ENCODE results near the gene SLC22A23. TPM values are rescaled to one million over a fixed set of nuclear protein-coding genes. Genes with fewer than 3 reads are reported as not detected.

Gene SLC22A23
- total and polyA plus RNA-seq, 2 experiments from 2014 or later = 2.4 to 7.3 TPM

DNA sequence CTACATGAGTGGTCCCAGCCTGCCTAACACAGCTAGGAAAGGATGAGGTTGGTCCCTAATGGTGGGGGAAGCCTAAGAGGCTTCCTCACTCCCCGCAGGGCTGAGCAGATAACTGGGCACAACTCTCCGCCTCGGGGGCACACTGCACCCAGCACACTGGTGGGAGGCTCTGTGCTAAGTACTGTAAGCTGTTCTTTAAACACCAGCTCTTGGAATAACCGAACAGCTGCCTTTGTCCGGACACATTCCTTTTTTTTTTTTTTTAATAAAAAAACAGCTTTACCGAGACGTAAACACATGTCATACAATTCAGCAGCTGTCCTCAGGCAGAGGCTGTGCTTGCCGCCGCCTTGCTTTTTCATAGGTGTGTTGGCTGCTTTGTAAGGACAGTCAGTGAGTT lies 191.2 kb downstream of the SLC22A23 start:
- in situ Hi-C loops (cut with MboI) = no loop called here
- Histone ChIP-seq H3K9ac (no peak overlapping the region), H4K20me1 (ENCODE audit: insufficient read depth) (no peaks in the 10 kb centered on the region), H3K4me3 (no peak overlapping the region), H3K9me3 (ENCODE audit: low read depth) (no peaks in the 10 kb centered on the region), H3K27ac (no peak overlapping the region), H2AFZ (no peak overlapping the region), H3F3A (ENCODE audit: insufficient read depth) (no peaks in the 10 kb centered on the region), H3K36me3 (ENCODE audit: low read depth) (no peaks in the 10 kb centered on the region; the same call in 1 of the 2 replicates), H3K27me3 (replicated peaks; ENCODE audit: insufficient read depth) (no peaks in the 10 kb centered on the region), H3K79me2 (ENCODE audit: insufficient read depth) (peaks cover 49% of the 10 kb centered on the region), H3K4me2 (ENCODE audit: unreplicated experiment) (no peak overlapping the region), H3K4me1 (ENCODE audit: insufficient read depth) (peaks cover 2% of the 10 kb centered on the region), H3K9me2 (ENCODE audit: insufficient read depth) (no peaks in the 10 kb centered on the region)
- 62 to 65% methylated on average over 9 of the region's 9 CpGs for WGBS, 2 experiments (ENCODE audit: low coverage in 1 of 2, low lambda C conversion rate in 2 of 2, missing lambda C conversion rate in 2 of 2)
- no peak for DNase-seq
- TF ChIP-seq EZH2 (IDR thresholded peaks at IDR 0.05; ENCODE audit: insufficient read depth, poor library complexity, severe bottlenecking) = no peak
- no peak for TF ChIP-seq EZH2phosphoT487 (IDR thresholded peaks at IDR 0.05; ENCODE audit: insufficient read depth, low read depth)

DNA sequence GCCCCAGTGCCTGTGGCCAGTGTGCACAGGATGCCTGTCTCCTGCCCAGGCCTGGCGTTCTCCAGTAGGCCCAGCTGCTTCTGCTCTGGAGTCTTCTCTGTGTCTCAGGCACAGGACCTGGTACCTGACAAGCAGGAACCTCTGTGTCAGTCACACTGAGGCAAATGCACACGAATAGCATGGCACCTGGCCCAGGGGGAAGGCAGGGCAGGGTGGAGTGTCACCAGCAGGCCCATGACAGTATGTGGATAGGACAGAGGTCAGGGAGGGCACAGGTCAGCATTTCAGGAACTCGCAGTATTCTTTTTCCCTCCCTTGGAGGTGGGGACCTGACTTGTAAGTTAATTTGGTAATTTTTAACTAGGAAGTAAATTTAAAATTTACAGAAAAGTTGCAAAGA lies 192.5 kb downstream of the SLC22A23 start:
- no peak overlapping the region for H3K4me3 ChIP-seq
- H3K27me3 ChIP-seq (replicated peaks; ENCODE audit: insufficient read depth) = no peaks in the 10 kb centered on the region
- no peak for TF ChIP-seq EZH2 (IDR thresholded peaks at IDR 0.05; ENCODE audit: insufficient read depth, poor library complexity, severe bottlenecking)
- no peaks in the 10 kb centered on the region for H3K9me3 ChIP-seq (ENCODE audit: low read depth)
- H3K4me1 ChIP-seq (ENCODE audit: insufficient read depth) = peaks cover 10% of the 10 kb centered on the region
- H3F3A ChIP-seq (ENCODE audit: insufficient read depth) = no peaks in the 10 kb centered on the region
- H3K9me2 ChIP-seq (ENCODE audit: insufficient read depth) = no peaks in the 10 kb centered on the region
- peaks cover 61% of the 10 kb centered on the region for H3K79me2 ChIP-seq (ENCODE audit: insufficient read depth)
- in situ Hi-C loops (cut with MboI) = no loop called here
- H4K20me1 ChIP-seq (ENCODE audit: insufficient read depth) = no peaks in the 10 kb centered on the region
- WGBS, 2 experiments (ENCODE audit: low coverage in 1 of 2, low lambda C conversion rate in 2 of 2, missing lambda C conversion rate in 2 of 2) = 78 to 86% methylated on average over 3 of the region's 3 CpGs
- H3K36me3 ChIP-seq (ENCODE audit: low read depth) = no peaks in the 10 kb centered on the region; the same call in 1 of the 2 replicates
- H3K27ac ChIP-seq = no peak overlapping the region
- no peak for DNase-seq
- no peak overlapping the region for H3K9ac ChIP-seq
- no peak overlapping the region for H2AFZ ChIP-seq
- H3K4me2 ChIP-seq (ENCODE audit: unreplicated experiment) = no peak overlapping the region

DNA sequence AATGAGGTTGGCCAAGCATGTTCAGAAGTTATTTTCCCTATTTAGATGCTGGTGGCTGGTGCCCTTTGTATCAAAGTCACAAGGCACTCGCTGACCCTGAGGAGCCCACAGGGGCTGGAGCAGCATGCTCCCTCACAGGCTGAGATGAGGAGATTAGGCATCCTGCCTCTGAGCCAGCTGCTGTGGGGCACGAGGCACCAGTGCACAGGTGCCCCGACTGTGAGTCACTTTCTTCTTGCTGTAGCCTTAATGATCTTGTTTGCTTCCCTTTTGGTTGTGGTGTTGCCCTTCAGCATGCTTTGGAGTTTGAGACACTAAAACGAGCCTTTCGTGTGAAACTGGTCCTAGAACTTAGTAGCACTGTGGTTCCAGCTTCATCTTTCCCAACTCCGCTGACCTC lies 193.8 kb downstream of the SLC22A23 start:
- Histone ChIP-seq H3K27ac (no peak overlapping the region), H2AFZ (no peak overlapping the region), H3K79me2 (ENCODE audit: insufficient read depth) (peaks cover 65% of the 10 kb centered on the region), H3F3A (ENCODE audit: insufficient read depth) (no peaks in the 10 kb centered on the region), H3K9ac (no peak overlapping the region), H4K20me1 (ENCODE audit: insufficient read depth) (no peaks in the 10 kb centered on the region), H3K9me3 (ENCODE audit: low read depth) (no peaks in the 10 kb centered on the region), H3K27me3 (replicated peaks; ENCODE audit: insufficient read depth) (no peaks in the 10 kb centered on the region), H3K4me3 (no peak overlapping the region), H3K9me2 (ENCODE audit: insufficient read depth) (no peaks in the 10 kb centered on the region), H3K36me3 (ENCODE audit: low read depth) (no peaks in the 10 kb centered on the region; the same call in 1 of the 2 replicates), H3K4me1 (ENCODE audit: insufficient read depth) (peaks cover 12% of the 10 kb centered on the region), H3K4me2 (ENCODE audit: unreplicated experiment) (no peak overlapping the region)
- in situ Hi-C loops (cut with MboI) = no loop called here
- no peak for DNase-seq
- WGBS, 2 experiments (ENCODE audit: low coverage in 1 of 2, low lambda C conversion rate in 2 of 2, missing lambda C conversion rate in 2 of 2) = 76% methylated on average over 6 of the region's 6 CpGs
- no peak for TF ChIP-seq EZH2phosphoT487 (IDR thresholded peaks at IDR 0.05; ENCODE audit: insufficient read depth, low read depth)
- TF ChIP-seq EZH2 (IDR thresholded peaks at IDR 0.05; ENCODE audit: insufficient read depth, poor library complexity, severe bottlenecking) = no peak

DNA sequence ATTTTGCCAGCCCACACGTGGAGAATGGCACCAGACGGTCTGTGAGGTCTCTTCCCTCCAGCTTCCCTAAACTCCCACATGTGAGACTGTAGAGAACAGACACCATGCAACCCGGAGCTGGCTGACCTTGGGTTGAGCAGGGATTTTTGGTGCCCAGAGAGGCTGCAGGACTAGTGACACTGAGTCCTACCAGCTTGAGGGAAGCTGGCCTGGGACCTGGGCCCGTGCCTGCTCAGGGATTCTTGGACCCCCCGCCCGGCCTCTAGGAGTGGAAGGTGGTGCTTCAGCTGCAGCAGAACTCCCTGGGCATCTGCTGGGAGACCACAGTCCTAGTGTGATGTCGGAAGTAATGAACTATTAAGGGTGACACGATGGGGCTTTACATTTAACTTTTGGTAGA lies 194.9 kb downstream of the SLC22A23 start:
- in situ Hi-C loops (cut with MboI) = no loop called here
- H3K4me2 ChIP-seq (ENCODE audit: unreplicated experiment) = no peak overlapping the region
- WGBS, 2 experiments (ENCODE audit: low coverage in 1 of 2, low lambda C conversion rate in 2 of 2, missing lambda C conversion rate in 2 of 2) = 65 to 71% methylated on average over 8 of the region's 8 CpGs
- H3F3A ChIP-seq (ENCODE audit: insufficient read depth) = no peaks in the 10 kb centered on the region
- H2AFZ ChIP-seq = no peak overlapping the region
- peaks cover 12% of the 10 kb centered on the region for H3K4me1 ChIP-seq (ENCODE audit: insufficient read depth)
- no peaks in the 10 kb centered on the region for H3K36me3 ChIP-seq (ENCODE audit: low read depth)
- H3K79me2 ChIP-seq (ENCODE audit: insufficient read depth) = peaks cover 57% of the 10 kb centered on the region
- no peak overlapping the region for H3K4me3 ChIP-seq
- H3K9me2 ChIP-seq (ENCODE audit: insufficient read depth) = no peaks in the 10 kb centered on the region
- no peak overlapping the region for H3K27ac ChIP-seq
- no peaks in the 10 kb centered on the region for H4K20me1 ChIP-seq (ENCODE audit: insufficient read depth)
- H3K27me3 ChIP-seq (replicated peaks; ENCODE audit: insufficient read depth) = no peaks in the 10 kb centered on the region
- no peaks in the 10 kb centered on the region for H3K9me3 ChIP-seq (ENCODE audit: low read depth)
- TF ChIP-seq EZH2 (IDR thresholded peaks at IDR 0.05; ENCODE audit: insufficient read depth, poor library complexity, severe bottlenecking) (no peak), EZH2phosphoT487 (IDR thresholded peaks at IDR 0.05; ENCODE audit: insufficient read depth, low read depth) (no peak)
- H3K9ac ChIP-seq = no peak overlapping the region
- DNase-seq = no peak

DNA sequence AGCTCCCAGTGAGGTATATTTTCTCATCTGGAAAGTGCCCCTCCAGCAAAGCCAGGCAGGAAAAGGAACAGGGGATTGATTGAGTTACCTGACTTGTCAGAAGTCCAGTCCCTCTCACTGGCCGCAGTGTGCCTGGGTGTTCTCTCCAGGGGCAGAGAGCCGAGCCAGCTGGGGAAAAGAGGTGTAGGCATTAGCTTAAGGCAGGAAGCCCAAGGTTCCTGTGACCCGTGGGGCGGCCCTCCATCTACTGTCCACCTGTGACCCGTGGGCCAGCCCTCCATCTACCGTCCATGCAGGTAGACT lies 195.4 kb downstream of the SLC22A23 start:
- H3K79me2 ChIP-seq (ENCODE audit: insufficient read depth) = peaks cover 57% of the 10 kb centered on the region
- H3K4me2 ChIP-seq (ENCODE audit: unreplicated experiment) = no peak overlapping the region
- no peak overlapping the region for H3K4me3 ChIP-seq
- WGBS, 2 experiments (ENCODE audit: low coverage in 1 of 2, low lambda C conversion rate in 2 of 2, missing lambda C conversion rate in 2 of 2) = 56 to 59% methylated on average over 6 of the region's 6 CpGs
- no peak for TF ChIP-seq EZH2 (IDR thresholded peaks at IDR 0.05; ENCODE audit: insufficient read depth, poor library complexity, severe bottlenecking)
- no peaks in the 10 kb centered on the region for H4K20me1 ChIP-seq (ENCODE audit: insufficient read depth)
- no peak overlapping the region for H3K27ac ChIP-seq
- in situ Hi-C loops (cut with MboI) = no loop called here
- DNase-seq = no peak
- H3K4me1 ChIP-seq (ENCODE audit: insufficient read depth) = peaks cover 12% of the 10 kb centered on the region
- no peaks in the 10 kb centered on the region for H3K9me2 ChIP-seq (ENCODE audit: insufficient read depth)
- no peaks in the 10 kb centered on the region for H3K9me3 ChIP-seq (ENCODE audit: low read depth)
- H2AFZ ChIP-seq = no peak overlapping the region
- H3K27me3 ChIP-seq (replicated peaks; ENCODE audit: insufficient read depth) = no peaks in the 10 kb centered on the region
- no peaks in the 10 kb centered on the region for H3K36me3 ChIP-seq (ENCODE audit: low read depth)
- no peak overlapping the region for H3K9ac ChIP-seq
- no peaks in the 10 kb centered on the region for H3F3A ChIP-seq (ENCODE audit: insufficient read depth)
